ENCODE results near the gene PLD5. TPM values are rescaled to one million over a fixed set of nuclear protein-coding genes. Genes with fewer than 3 reads are reported as not detected.

Gene PLD5
- total and polyA plus RNA-seq, 2 of the 13 experiments (the other 11 are each of a cell fraction or from before 2014, with no cell fraction given): not detected

- TF ChIP-seq, protein P1, sequence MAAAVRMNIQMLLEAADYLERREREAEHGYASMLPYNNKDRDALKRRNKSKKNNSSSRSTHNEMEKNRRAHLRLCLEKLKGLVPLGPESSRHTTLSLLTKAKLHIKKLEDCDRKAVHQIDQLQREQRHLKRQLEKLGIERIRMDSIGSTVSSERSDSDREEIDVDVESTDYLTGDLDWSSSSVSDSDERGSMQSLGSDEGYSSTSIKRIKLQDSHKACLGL (CRISPR knock-in tag; IDR thresholded peaks at IDR 0.05): no peak
- no peak for TF ChIP-seq PHF8 (CRISPR knock-in tag; IDR thresholded peaks at IDR 0.05)
Observed at GRCh38 chr1:242178436-242178835, 346.1 kb downstream of the PLD5 start (continued).

- Histone ChIP-seq H2AFZ (ENCODE audit: low read length) (no peak overlapping the region), H3K9me3 (ENCODE audit: low read length) (no peaks in the 10 kb centered on the region), H3K4me2 (ENCODE audit: low read depth, low read length) (no peak overlapping the region), H4K20me1 (ENCODE audit: insufficient read depth, low read length) (no peaks in the 10 kb centered on the region), H3K27me3 (ENCODE audit: control insufficient read depth in 1 of 2, insufficient read depth in 2 of 2, low read length in 2 of 2) (no peaks in the 10 kb centered on the region; a peak in 1 of 5 replicates), H3K4me3 (replicated peaks in 1 of 3; ENCODE audit: insufficient read depth in 1 of 3, low read depth in 2 of 3, low read length in 3 of 3) (no peak overlapping the region), H3K36me3 (replicated peaks in 1 of 2; ENCODE audit: control insufficient read depth in 1 of 2, insufficient read depth in 2 of 2, low read length in 2 of 2) (no peaks in the 10 kb centered on the region), H3K4me1 (ENCODE audit: insufficient read depth, low read length) (no peaks in the 10 kb centered on the region), H3K9ac (ENCODE audit: insufficient read depth, low read depth, low read length) (no peak overlapping the region), H3K79me2 (ENCODE audit: insufficient read depth, low read length) (no peaks in the 10 kb centered on the region), H3K27ac (ENCODE audit: extremely low read length, insufficient read depth, low read length) (no peak overlapping the region)
- ChIA-PET CTCF (ENCODE audit: low intra/inter-chr PET ratio, low total read pairs) (no interaction called here), POLR2A (no interaction called here)
- intact Hi-C loops (cut with micrococcal nuclease; ENCODE audit: unreplicated experiment) (no loop called here), in situ Hi-C loops (cut with HindIII; ENCODE audit: extremely low pct_ligation_motif_present, low pct_unique_long_range_greater_than_20kb) (no loop called here)
- ATAC-seq: no peak
- BruUV-seq (replicated peaks): no TSS peak
- no peak for DNase-seq (ENCODE audit: low spot score)
- TF ChIP-seq ZNF776 (CRISPR knock-in tag; IDR thresholded peaks at IDR 0.05) (no peak), TMF1 (CRISPR knock-in tag; IDR thresholded peaks at IDR 0.05; ENCODE audit: low read depth) (no peak), REPIN1 (CRISPR knock-in tag; IDR thresholded peaks at IDR 0.05; ENCODE audit: borderline replicate concordance, low read depth) (no peak), ZNF883 (CRISPR knock-in tag; IDR thresholded peaks at IDR 0.05; ENCODE audit: not compliant biosample characterization) (no peak), CCDC6 (CRISPR knock-in tag; IDR thresholded peaks at IDR 0.05) (no peak), ZNF496 (CRISPR knock-in tag; IDR thresholded peaks at IDR 0.05; ENCODE audit: insufficient replicate concordance) (no peak), FOSL2 (CRISPR knock-in tag; IDR thresholded peaks at IDR 0.05) (no peak), ZNF253 (CRISPR knock-in tag; IDR thresholded peaks at IDR 0.05; ENCODE audit: borderline replicate concordance) (no peak), ZNF558 (CRISPR knock-in tag; IDR thresholded peaks at IDR 0.05; ENCODE audit: borderline replicate concordance) (no peak), TCF7 (IDR thresholded peaks at IDR 0.05; ENCODE audit: low read depth) (no peak), JUND (CRISPR knock-in tag; IDR thresholded peaks at IDR 0.05) (no peak), ZFP37 (CRISPR knock-in tag; IDR thresholded peaks at IDR 0.05; ENCODE audit: borderline replicate concordance) (no peak), ZNF431 (CRISPR knock-in tag; IDR thresholded peaks at IDR 0.05; ENCODE audit: borderline replicate concordance, low read depth) (no peak), ZNF737 (CRISPR knock-in tag; IDR thresholded peaks at IDR 0.05; ENCODE audit: borderline replicate concordance) (no peak), ZNF354B (CRISPR knock-in tag; IDR thresholded peaks at IDR 0.05) (no peak), ZBED4 (CRISPR knock-in tag; IDR thresholded peaks at IDR 0.05; ENCODE audit: borderline replicate concordance) (no peak), FOSL1 (CRISPR knock-in tag; IDR thresholded peaks at IDR 0.05; ENCODE audit: borderline replicate concordance) (no peak)
- TF ChIP-seq, protein P2, sequence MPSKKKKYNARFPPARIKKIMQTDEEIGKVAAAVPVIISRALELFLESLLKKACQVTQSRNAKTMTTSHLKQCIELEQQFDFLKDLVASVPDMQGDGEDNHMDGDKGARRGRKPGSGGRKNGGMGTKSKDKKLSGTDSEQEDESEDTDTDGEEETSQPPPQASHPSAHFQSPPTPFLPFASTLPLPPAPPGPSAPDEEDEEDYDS (CRISPR knock-in tag; IDR thresholded peaks at IDR 0.05): no peak
- 12% methylated on average over 3 of the region's 3 CpGs for WGBS (ENCODE audit: low lambda C conversion rate)
- FAIRE-seq: no peak
Observed at GRCh38 chr1:242162140-242162539, 362.4 kb downstream of the PLD5 start.
